Astrocyte of the cerebellum (primary cell): ENCODE results near the gene DOCK1.
A peak's percentile ranks its signal among the peaks of the same experiment; 100 is the strongest.

Experiments used
- DNase-seq: peaks from one replicate; pipeline ENCODE4 v3.0.0-alpha.2; 2011; ENCODE audit warnings: low read depth
- H3K4me3 ChIP-seq: 2 replicates; pipeline ENCODE4 v1.5.1; 2011; ENCODE audit warnings: mild to moderate bottlenecking, low read depth, low read length, moderate library complexity
- in situ Hi-C: cut with HindIII; loops from 2 replicates; pipeline ENCODE4 v1.10.0; 2017; ENCODE audit warnings: low sequenced_read_pairs
- TF ChIP-seq, protein P1 (sequence below): IDR thresholded peaks from 2 replicates; pipeline ENCODE4 v1.5.1; 2012; ENCODE audit warnings: low read length, low read depth, moderate library complexity, mild to moderate bottlenecking; ENCODE audit errors: missing control alignments

DOCK1 gene

DNA sequence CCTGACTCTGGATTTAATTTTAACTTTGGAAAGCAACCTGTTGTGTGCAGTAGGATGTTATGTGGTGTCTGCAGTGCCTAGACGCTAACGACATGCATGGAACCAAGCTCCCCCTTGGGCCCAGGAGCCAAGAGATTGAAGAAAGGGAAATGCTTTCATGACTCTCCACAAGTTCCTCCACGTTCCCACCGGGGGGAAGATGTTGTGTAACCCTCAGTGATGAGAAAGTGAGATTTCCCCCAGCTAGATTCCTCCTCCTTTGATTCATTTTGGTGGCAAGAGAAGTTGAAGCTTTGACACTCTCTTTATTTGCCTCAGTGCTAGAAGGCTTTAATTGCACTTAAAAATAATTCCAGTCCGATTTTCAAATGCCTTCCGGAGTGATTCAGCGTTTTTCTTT is 449.0 kb downstream of the DOCK1 start:
- no peak for DNase-seq
- in situ Hi-C loops = no loop called here
- no peak overlapping the region for H3K4me3 ChIP-seq
- TF ChIP-seq, protein P1, sequence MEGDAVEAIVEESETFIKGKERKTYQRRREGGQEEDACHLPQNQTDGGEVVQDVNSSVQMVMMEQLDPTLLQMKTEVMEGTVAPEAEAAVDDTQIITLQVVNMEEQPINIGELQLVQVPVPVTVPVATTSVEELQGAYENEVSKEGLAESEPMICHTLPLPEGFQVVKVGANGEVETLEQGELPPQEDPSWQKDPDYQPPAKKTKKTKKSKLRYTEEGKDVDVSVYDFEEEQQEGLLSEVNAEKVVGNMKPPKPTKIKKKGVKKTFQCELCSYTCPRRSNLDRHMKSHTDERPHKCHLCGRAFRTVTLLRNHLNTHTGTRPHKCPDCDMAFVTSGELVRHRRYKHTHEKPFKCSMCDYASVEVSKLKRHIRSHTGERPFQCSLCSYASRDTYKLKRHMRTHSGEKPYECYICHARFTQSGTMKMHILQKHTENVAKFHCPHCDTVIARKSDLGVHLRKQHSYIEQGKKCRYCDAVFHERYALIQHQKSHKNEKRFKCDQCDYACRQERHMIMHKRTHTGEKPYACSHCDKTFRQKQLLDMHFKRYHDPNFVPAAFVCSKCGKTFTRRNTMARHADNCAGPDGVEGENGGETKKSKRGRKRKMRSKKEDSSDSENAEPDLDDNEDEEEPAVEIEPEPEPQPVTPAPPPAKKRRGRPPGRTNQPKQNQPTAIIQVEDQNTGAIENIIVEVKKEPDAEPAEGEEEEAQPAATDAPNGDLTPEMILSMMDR = no peak

- TF ChIP-seq, protein P1 = peak; percentile 58
- in situ Hi-C loops = no loop called here
- no peak overlapping the region for H3K4me3 ChIP-seq
- DNase-seq = no peak
These were observed 449.8 kb downstream of the DOCK1 start for GRCh38 chr10:127354992-127355391.

- DNase-seq = no peak
- TF ChIP-seq, protein P1 = no peak
- in situ Hi-C loops = no loop called here
- no peak overlapping the region for H3K4me3 ChIP-seq
These were observed 451.1 kb downstream of the DOCK1 start for GRCh38 chr10:127356360-127356759.

- TF ChIP-seq, protein P1 = no peak
- H3K4me3 ChIP-seq = no peak overlapping the region
- in situ Hi-C loops = no loop called here
- no peak for DNase-seq
These were observed 452.0 kb downstream of the DOCK1 start for GRCh38 chr10:127357265-127357664.

DNA sequence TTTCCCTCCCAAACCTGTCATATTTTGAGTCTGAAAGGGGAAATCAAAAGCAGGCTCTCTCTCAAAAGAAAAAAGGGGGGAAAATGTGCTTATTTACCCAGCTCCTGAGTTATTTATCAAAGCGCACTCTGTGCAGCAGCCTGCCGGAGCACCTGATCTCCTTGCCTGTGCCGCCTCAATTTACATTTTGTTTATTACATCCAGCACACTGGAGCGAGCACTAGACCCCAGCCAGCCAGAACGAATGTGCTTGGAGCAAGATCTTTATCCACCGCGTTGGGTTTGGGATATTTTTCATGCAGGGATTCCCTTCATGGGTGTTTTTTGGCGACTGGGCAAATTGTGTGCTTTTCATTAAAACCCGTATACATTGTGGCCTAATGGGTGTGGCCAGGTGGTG is 453.1 kb downstream of the DOCK1 start:
- in situ Hi-C loops = no loop called here
- DNase-seq = no peak
- TF ChIP-seq, protein P1 = no peak
- H3K4me3 ChIP-seq = no peak overlapping the region

DNA sequence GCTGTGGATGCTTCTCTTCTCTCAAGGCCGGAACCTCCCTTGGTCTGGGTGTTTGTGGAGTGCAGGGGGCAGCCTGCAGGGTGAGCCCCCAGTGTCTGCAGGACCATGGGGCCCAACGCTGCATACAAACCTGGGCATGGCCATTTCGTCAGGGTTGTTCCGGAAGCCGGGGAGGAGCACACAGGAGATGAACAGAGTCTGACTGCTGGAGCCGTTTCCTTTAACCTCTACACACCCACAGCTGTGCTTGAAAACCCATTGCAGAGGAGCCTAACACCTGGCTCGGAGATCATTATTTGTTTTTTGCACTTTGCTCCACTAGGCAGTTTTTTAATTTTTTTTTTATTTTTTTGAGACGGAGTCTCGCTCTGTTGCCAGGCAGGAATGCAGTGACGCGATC is 458.8 kb downstream of the DOCK1 start:
- no peak overlapping the region for H3K4me3 ChIP-seq
- TF ChIP-seq, protein P1 = no peak
- no peak for DNase-seq
- in situ Hi-C loops = no loop called here

DNA sequence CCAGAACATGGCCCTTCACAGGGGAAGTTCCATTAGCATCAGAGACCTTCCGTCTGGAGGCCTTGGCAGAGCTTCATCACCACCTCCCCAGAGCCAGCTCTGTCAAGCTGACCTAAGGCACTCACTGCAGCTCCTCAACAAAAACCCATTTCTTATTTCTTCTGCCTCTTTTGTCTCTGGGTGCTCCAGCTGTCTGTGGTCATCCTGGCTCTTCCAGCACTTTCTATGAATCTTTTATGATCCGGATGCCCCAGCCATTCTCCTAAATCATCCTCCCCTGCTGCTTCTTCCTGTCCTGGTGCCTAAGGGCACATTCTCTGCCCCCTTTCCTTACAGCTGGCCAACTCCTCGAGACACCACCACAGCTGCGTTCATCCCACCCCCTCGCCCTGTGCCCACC is 462.9 kb downstream of the DOCK1 start:
- no peak for DNase-seq
- TF ChIP-seq, protein P1 = no peak
- no peak overlapping the region for H3K4me3 ChIP-seq
- in situ Hi-C loops = no loop called here
